GM12878 (cell line): ENCODE data around the gene C1orf198. TPM values are rescaled to one million over a fixed set of nuclear protein-coding genes. Genes with fewer than 3 reads are reported as not detected.

Source experiments
- ATAC-seq: fragments of 200-7000 bp; cut with Tn5 transposase; 3 replicates; pipeline ENCODE4 v1.9.1; 2020; ENCODE audit warnings: mild to moderate bottlenecking, moderate library complexity
- BruUV-seq: library from RNA; stranded (reverse); fragments of 400-500 nt; replicated peaks from 2 replicates; lab custom pipeline; 2021; lab: Mats Ljungman, UMichigan
- CTCF ChIA-PET: fragments of 300-600 bp; sonication (Branson Sonifier 250); formaldehyde crosslinking; extraction: SDS; loops from one replicate; lab custom pipeline; 2021; ENCODE audit warnings: inconsistent platforms; lab: Yijun Ruan, JAX
- POLR2A ChIA-PET: fragments of 350-600 bp; formaldehyde crosslinking; extraction: SDS; loops from one replicate; lab custom pipeline; 2021; ENCODE audit warnings: inconsistent platforms; lab: Charles Lee
- RAD21 ChIA-PET: fragments of 300-600 bp; sonication (Branson Sonifier 250); formaldehyde crosslinking; loops from one replicate; lab custom pipeline; 2023; ENCODE audit warnings: antibody characterized with exemption; ENCODE audit not compliant: unreplicated experiment; lab: Charles Lee
- SMC1A ChIA-PET: fragments of 300-600 bp; sonication (Branson Sonifier 250); formaldehyde crosslinking; loops from one replicate; lab custom pipeline; 2023; ENCODE audit not compliant: unreplicated experiment, uncharacterized antibody; lab: Charles Lee
- DNase-seq: peaks from one replicate; pipeline ENCODE4 v3.0.0-alpha.2; 2011; ENCODE audit warnings: low read depth, low spot score
- FAIRE-seq: peaks from 3 replicates; lab custom pipeline; 2011; peaks lifted over from hg19 to GRCh38; lab: Jason Lieb, UNC
- H2AFZ ChIP-seq: 2 replicates; pipeline ENCODE4 v1.6.0; 2011; ENCODE audit warnings: low read depth, low read length, control low read depth; ENCODE audit not compliant: control insufficient read depth
- H3K27ac ChIP-seq: 2 replicates; pipeline ENCODE4 v1.5.1; 2011; ENCODE audit warnings: control low read depth; ENCODE audit not compliant: control insufficient read depth, insufficient read depth
- H3K27me3 ChIP-seq, 2 experiments: replicated peaks in 1 of 2; 2 replicates each; pipeline versions ENCODE4 v1.6.0 to v1.6.1; 2011; ENCODE audit warnings: low read length in 1 of 2; ENCODE audit not compliant: control insufficient read depth in 2 of 2, insufficient read depth in 2 of 2
- H3K36me3 ChIP-seq, 2 experiments: 2 replicates each; pipeline ENCODE4 v1.5.1; 2011; ENCODE audit warnings: low read length in 1 of 2; ENCODE audit not compliant: control insufficient read depth in 2 of 2, insufficient read depth in 2 of 2
- H3K4me1 ChIP-seq: 2 replicates; pipeline ENCODE4 v1.6.1; 2011; ENCODE audit warnings: mild to moderate bottlenecking, low read length, moderate library complexity, mixed read lengths; ENCODE audit not compliant: control insufficient read depth, insufficient read depth
- H3K4me2 ChIP-seq: 2 replicates; pipeline ENCODE4 v1.6.0; 2011; ENCODE audit warnings: control low read depth; ENCODE audit not compliant: control insufficient read depth, insufficient read depth
- H3K4me3 ChIP-seq: fragments of 200-600 bp; sonication (generic); 2 replicates; pipeline ENCODE4 v1.5.1; 2016
- H3K79me2 ChIP-seq: 2 replicates; pipeline ENCODE4 v1.6.0; 2011; ENCODE audit warnings: low read length; ENCODE audit not compliant: control insufficient read depth, insufficient read depth
- H3K9ac ChIP-seq: 2 replicates; pipeline ENCODE4 v1.8.0; 2011; ENCODE audit warnings: low read length, control low read depth, mixed read lengths; ENCODE audit not compliant: control insufficient read depth, insufficient read depth
- H3K9me3 ChIP-seq: replicated peaks from 3 replicates; pipeline ENCODE4 v1.5.1; 2011; ENCODE audit warnings: mild to moderate bottlenecking, low read length; ENCODE audit not compliant: control insufficient read depth, insufficient read depth
- H4K20me1 ChIP-seq: 2 replicates; pipeline ENCODE4 v1.6.0; 2011; ENCODE audit not compliant: control insufficient read depth, insufficient read depth
- BCL11A ChIP-seq: IDR thresholded peaks from 2 replicates; pipeline ENCODE4 v1.6.1; 2011; ENCODE audit warnings: low read depth, low read length
- CREB1 ChIP-seq: IDR thresholded peaks from 2 replicates; pipeline ENCODE4 v1.6.1; 2012; ENCODE audit warnings: low read depth, mild to moderate bottlenecking, inconsistent platforms
- MTA2 ChIP-seq: fragments of 450-650 bp; IDR thresholded peaks from 2 replicates; pipeline ENCODE4 v1.6.1; 2016; ENCODE audit warnings: low read depth, mild to moderate bottlenecking, moderate library complexity
- NFIC ChIP-seq: IDR thresholded peaks from 2 replicates; pipeline ENCODE4 v1.6.1; 2012; ENCODE audit warnings: low read depth, mild to moderate bottlenecking, inconsistent platforms, low read length, moderate library complexity
- NR2C2 ChIP-seq: IDR thresholded peaks from 2 replicates; pipeline ENCODE4 v1.6.1; 2011; ENCODE audit warnings: borderline replicate concordance, low read depth; ENCODE audit not compliant: control insufficient read depth, insufficient read length
- RB1 ChIP-seq: fragments of 450-650 bp; formaldehyde crosslinking; IDR thresholded peaks from 2 replicates; pipeline ENCODE4 v1.6.1; 2017; ENCODE audit warnings: mild to moderate bottlenecking, borderline replicate concordance
- SIN3A ChIP-seq: IDR thresholded peaks from 2 replicates; pipeline ENCODE4 v1.6.1; 2012; ENCODE audit warnings: low read depth, low read length, improper control_type of control experiment
- SPI1 ChIP-seq: IDR thresholded peaks from 2 replicates; pipeline ENCODE4 v1.6.1; 2011; ENCODE audit warnings: low read depth, mild to moderate bottlenecking, low read length, moderate library complexity, borderline replicate concordance; ENCODE audit not compliant: insufficient read depth
- TARDBP ChIP-seq: IDR thresholded peaks from 2 replicates; pipeline ENCODE4 v1.6.1; 2016; ENCODE audit warnings: borderline replicate concordance
- ZNF384 ChIP-seq: IDR thresholded peaks from 2 replicates; pipeline ENCODE4 v1.6.1; 2012; ENCODE audit warnings: low read depth, mild to moderate bottlenecking, low read length, improper control_type of control experiment, borderline replicate concordance
- ZNF622 ChIP-seq: fragments of 450-650 bp; IDR thresholded peaks from 2 replicates; pipeline ENCODE4 v1.6.1; 2017; ENCODE audit warnings: mild to moderate bottlenecking, inconsistent platforms
- WGBS: methylation state at CpG from one replicate; pipeline ENCODE4 v1.1.6; 2016; ENCODE audit warnings: low lambda C conversion rate; ENCODE audit not compliant: insufficient replicate concordance, insufficient coverage; ENCODE audit errors: missing lambda C conversion rate; 5-methylcytosine and 5-hydroxymethylcytosine counted together
- in situ Hi-C: fragments of 300-500 bp; cut with MboI; formaldehyde crosslinking; loops from 9 replicates; pipeline ENCODE4 v1.14.3; 2018; ENCODE audit warnings: mixed read lengths
- intact Hi-C: fragments of 100-400 bp; cut with micrococcal nuclease; formaldehyde crosslinking; loops from one replicate; pipeline ENCODE4 v1.14.2; 2022; ENCODE audit not compliant: unreplicated experiment
- polyA plus RNA-seq, 11 experiments: library from polyadenylated mRNA; depleted of rRNA in 4 of 11; unstranded in 6 of 11; stranded (reverse) in 5 of 11; fragments of >200 nt; fragmentation: Nextera tagmentation in 4 of 11; fragmentation: Illumina TruSeq in 1 of 11; extraction: Ambion mirVana in 4 of 11; extraction: Trizol in 1 of 11; gene quantifications; 1 replicate in 1 of 11; 2 replicates in 10 of 11; pipeline versions ENCODE4 v1.2.1 to v1.2.3, GENCODE V29; 2011 to 2016; ENCODE audit warnings: inconsistent platforms in 2 of 11, missing spikeins in 2 of 11, low read depth in 1 of 11
- total RNA-seq, 4 experiments: library from RNA; depleted of rRNA in 3 of 4; stranded (reverse); fragments of >200 nt in 3 of 4; fragmentation: Illumina TruSeq in 1 of 4; extraction: Trizol in 1 of 4; gene quantifications; 2 replicates each; pipeline versions ENCODE4 v1.2.1 to v1.2.3, GENCODE V29; 2013 to 2021
- TF ChIP-seq, protein P1 (sequence below): fragments of 150-350 bp; IDR thresholded peaks from 2 replicates; pipeline ENCODE4 v1.6.1; 2014; ENCODE audit warnings: mild to moderate bottlenecking, low read depth, low read length
- TF ChIP-seq, protein P2 (sequence below): IDR thresholded peaks from 2 replicates; pipeline ENCODE4 v1.6.1; 2011; ENCODE audit warnings: mild to moderate bottlenecking, low read depth, low read length, moderate library complexity; ENCODE audit not compliant: insufficient replicate concordance
- TF ChIP-seq, protein P3 (sequence below): IDR thresholded peaks from 2 replicates; pipeline ENCODE4 v1.6.1; 2012; ENCODE audit warnings: low read length, inconsistent platforms
- TF ChIP-seq, protein P4 (sequence below): IDR thresholded peaks from 2 replicates; pipeline ENCODE4 v1.6.1; 2011; ENCODE audit warnings: low read depth, mild to moderate bottlenecking, low read length, moderate library complexity, borderline replicate concordance; ENCODE audit errors: extremely low read depth

Gene C1orf198
- total and polyA plus RNA-seq, 10 of the 15 experiments (the other 5 are each of a cell fraction or from before 2014, with no cell fraction given): 0.16 to 2.8 (median 1.1) TPM

DNA sequence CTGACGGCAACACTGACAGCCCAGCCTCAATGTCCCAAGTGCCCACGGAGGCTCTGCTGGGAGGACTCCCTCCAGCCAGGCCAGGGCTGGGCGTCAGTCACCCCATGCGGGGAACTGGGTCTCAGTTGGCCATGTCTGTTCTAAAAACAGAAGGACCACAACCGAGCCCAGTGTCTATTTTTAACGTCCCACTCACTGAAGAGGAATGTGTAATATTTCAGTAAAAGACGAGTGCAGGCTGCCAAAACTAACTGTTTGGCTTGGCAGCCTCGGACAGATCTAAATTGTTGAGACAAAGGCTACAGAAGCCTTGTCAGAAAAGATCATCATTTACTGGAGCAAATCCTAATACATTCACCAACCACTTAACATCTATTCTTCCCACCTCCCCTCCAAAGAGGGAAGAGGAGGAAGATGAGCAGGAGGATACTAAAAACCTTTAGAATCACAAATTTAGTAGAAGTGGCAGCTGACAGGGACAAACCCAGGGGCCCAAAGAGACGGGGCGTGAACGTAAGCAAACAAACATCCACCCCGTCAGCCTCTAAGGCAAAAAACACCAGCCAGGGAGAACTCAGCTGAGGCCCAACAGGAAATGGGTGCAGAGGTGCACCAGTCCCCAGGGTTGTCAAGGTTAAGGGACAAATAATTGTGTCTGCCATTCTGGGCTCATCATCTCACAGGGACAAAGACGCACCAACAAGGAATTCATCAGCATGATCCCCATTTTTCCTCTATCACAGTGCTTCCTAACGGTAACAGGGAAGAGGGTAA, 18.7 kb downstream of the C1orf198 start (continued):
- TF ChIP-seq BCL11A: no peak
- no peak for TF ChIP-seq ZNF622
- no peak for TF ChIP-seq RB1
- TF ChIP-seq ZNF384: no peak
- TF ChIP-seq, all 136 proteins: peak for 0

DNA sequence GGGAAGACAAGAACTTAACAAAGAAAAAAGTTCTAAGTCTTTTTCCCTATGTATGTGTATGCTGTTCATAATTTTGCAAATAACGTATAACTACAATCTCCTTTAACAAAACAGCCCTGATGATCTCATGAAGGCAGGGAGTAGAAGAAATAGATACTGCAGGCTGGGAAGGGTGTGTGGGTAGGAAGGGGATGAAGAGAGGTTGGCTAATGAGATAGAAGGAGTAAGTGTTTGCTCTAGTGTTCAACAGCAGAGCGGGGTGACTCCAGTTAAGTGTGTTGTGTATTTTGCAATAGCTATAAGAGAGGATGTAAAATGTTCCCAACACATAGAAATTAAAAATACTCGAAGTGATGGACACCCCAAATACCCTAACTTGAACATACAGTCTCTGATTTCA, 20.1 kb downstream of the C1orf198 start:
- H3K27me3 ChIP-seq: no peaks in the 10 kb centered on the region
- in situ Hi-C loops: no loop called here

More for the DNA sequence above, 20.1 kb downstream of the C1orf198 start:
- Histone ChIP-seq H3K4me1 (no peaks in the 10 kb centered on the region), H3K4me3 (no peak overlapping the region), H3K36me3 (no peaks in the 10 kb centered on the region), H4K20me1 (no peaks in the 10 kb centered on the region), H3K9ac (no peak overlapping the region), H2AFZ (no peak overlapping the region), H3K27ac (no peak overlapping the region), H3K9me3 (no peaks in the 10 kb centered on the region), H3K4me2 (no peak overlapping the region), H3K79me2 (no peaks in the 10 kb centered on the region)
- RAD21 ChIA-PET: no interaction called here
- ATAC-seq (no peak), FAIRE-seq (no peak), DNase-seq (no peak)
- CTCF ChIA-PET: no interaction called here
- TF ChIP-seq, protein P1, sequence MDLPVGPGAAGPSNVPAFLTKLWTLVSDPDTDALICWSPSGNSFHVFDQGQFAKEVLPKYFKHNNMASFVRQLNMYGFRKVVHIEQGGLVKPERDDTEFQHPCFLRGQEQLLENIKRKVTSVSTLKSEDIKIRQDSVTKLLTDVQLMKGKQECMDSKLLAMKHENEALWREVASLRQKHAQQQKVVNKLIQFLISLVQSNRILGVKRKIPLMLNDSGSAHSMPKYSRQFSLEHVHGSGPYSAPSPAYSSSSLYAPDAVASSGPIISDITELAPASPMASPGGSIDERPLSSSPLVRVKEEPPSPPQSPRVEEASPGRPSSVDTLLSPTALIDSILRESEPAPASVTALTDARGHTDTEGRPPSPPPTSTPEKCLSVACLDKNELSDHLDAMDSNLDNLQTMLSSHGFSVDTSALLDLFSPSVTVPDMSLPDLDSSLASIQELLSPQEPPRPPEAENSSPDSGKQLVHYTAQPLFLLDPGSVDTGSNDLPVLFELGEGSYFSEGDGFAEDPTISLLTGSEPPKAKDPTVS: no peak
- TF ChIP-seq MTA2 (no peak), NR2C2 (no peak), ZNF384 (no peak), SIN3A (no peak), TARDBP (no peak), SPI1 (no peak), CREB1 (no peak), NFIC (no peak)
- TF ChIP-seq, protein P2, sequence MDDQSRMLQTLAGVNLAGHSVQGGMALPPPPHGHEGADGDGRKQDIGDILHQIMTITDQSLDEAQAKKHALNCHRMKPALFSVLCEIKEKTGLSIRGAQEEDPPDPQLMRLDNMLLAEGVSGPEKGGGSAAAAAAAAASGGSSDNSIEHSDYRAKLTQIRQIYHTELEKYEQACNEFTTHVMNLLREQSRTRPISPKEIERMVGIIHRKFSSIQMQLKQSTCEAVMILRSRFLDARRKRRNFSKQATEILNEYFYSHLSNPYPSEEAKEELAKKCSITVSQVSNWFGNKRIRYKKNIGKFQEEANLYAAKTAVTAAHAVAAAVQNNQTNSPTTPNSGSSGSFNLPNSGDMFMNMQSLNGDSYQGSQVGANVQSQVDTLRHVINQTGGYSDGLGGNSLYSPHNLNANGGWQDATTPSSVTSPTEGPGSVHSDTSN: no peak
- TF ChIP-seq, protein P3, sequence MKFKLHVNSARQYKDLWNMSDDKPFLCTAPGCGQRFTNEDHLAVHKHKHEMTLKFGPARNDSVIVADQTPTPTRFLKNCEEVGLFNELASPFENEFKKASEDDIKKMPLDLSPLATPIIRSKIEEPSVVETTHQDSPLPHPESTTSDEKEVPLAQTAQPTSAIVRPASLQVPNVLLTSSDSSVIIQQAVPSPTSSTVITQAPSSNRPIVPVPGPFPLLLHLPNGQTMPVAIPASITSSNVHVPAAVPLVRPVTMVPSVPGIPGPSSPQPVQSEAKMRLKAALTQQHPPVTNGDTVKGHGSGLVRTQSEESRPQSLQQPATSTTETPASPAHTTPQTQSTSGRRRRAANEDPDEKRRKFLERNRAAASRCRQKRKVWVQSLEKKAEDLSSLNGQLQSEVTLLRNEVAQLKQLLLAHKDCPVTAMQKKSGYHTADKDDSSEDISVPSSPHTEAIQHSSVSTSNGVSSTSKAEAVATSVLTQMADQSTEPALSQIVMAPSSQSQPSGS: no peak
- TF ChIP-seq, protein P4, sequence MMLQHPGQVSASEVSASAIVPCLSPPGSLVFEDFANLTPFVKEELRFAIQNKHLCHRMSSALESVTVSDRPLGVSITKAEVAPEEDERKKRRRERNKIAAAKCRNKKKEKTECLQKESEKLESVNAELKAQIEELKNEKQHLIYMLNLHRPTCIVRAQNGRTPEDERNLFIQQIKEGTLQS: no peak
- POLR2A ChIA-PET: no interaction called here
- intact Hi-C loops: no loop called here
- SMC1A ChIA-PET: no interaction called here
- WGBS: 28% methylated on average over 3 of the region's 3 CpGs
- no TSS peak for BruUV-seq
